TTC549 (cell line): ENCODE measurements around the gene POMC.
"Not testable (repeated sequence)": the region's sequence is repeated elsewhere in the genome, so short reads cannot be mapped to it uniquely, and the experiment has no call there.

ENCODE experiments used
- FAIRE-seq: peaks from 2 replicates; lab custom pipeline; 2012; peaks lifted over from hg19 to GRCh38; lab: Jason Lieb, UNC

The POMC gene

GRCh38 chr2:25132299-25132635 lies 36.1 kb downstream of the POMC start:
- FAIRE-seq, result no peak

- no peak for FAIRE-seq
Observed at GRCh38 chr2:25131567-25132298, 36.6 kb downstream of the POMC start.

- no peak for FAIRE-seq
Observed at GRCh38 chr2:25131253-25131566, 37.2 kb downstream of the POMC start.

GRCh38 chr2:25129901-25130520 lies 38.4 kb downstream of the POMC start:
- FAIRE-seq, result no peak

GRCh38 chr2:25127646-25128045 lies 40.7 kb downstream of the POMC start:
- no peak for FAIRE-seq

GRCh38 chr2:25127071-25127470 lies 41.3 kb downstream of the POMC start:
- not testable (repeated sequence) for FAIRE-seq

GRCh38 chr2:25125976-25126375 lies 42.4 kb downstream of the POMC start:
- FAIRE-seq, result no peak

- FAIRE-seq, result no peak
Observed at GRCh38 chr2:25125189-25125588, 43.2 kb downstream of the POMC start.

GRCh38 chr2:25123682-25124081 lies 44.7 kb downstream of the POMC start:
- FAIRE-seq, result no peak

- FAIRE-seq, result no peak
Observed at GRCh38 chr2:25122367-25122766, 46.0 kb downstream of the POMC start.

GRCh38 chr2:25119263-25119662 lies 49.1 kb downstream of the POMC start:
- FAIRE-seq, result no peak

GRCh38 chr2:25116956-25117355 lies 51.4 kb downstream of the POMC start:
- no peak for FAIRE-seq

- no peak for FAIRE-seq
Observed at GRCh38 chr2:25115902-25116301, 52.5 kb downstream of the POMC start.

- FAIRE-seq, result no peak
Observed at GRCh38 chr2:25115249-25115883, 53.0 kb downstream of the POMC start.

GRCh38 chr2:25112113-25112512 lies 56.3 kb downstream of the POMC start:
- FAIRE-seq, result no peak
